Neuronal stem cell (in vitro differentiated cells): ENCODE results near the gene MYO5C.
A peak's percentile ranks its signal among the peaks of the same experiment; 100 is the strongest.

Experiments used
- DNase-seq: peaks from one replicate; pipeline ENCODE4 v3.0.0-alpha.2; 2013; ENCODE audit warnings: low spot score
- H2AFZ ChIP-seq: one replicate; pipeline ENCODE4 v1.6.1; 2013; ENCODE audit warnings: mild to moderate bottlenecking, low read length, inconsistent platforms
- H2AK5ac ChIP-seq: 2 replicates; pipeline ENCODE4 v1.6.1; 2013; ENCODE audit warnings: low read depth, mild to moderate bottlenecking, inconsistent platforms, low read length, moderate library complexity, mixed read lengths
- H2BK120ac ChIP-seq: 2 replicates; pipeline ENCODE4 v1.6.1; 2013; ENCODE audit warnings: low read depth, mild to moderate bottlenecking, inconsistent platforms, low read length, moderate library complexity, mixed read lengths
- H2BK12ac ChIP-seq: one replicate; pipeline ENCODE4 v1.6.1; 2013; ENCODE audit warnings: low read length, inconsistent platforms
- H2BK15ac ChIP-seq: 2 replicates; pipeline ENCODE4 v1.6.1; 2013; ENCODE audit warnings: mild to moderate bottlenecking, low read length, inconsistent platforms, mixed read lengths
- H2BK5ac ChIP-seq: one replicate; pipeline ENCODE4 v1.6.1; 2013; ENCODE audit warnings: inconsistent platforms, mild to moderate bottlenecking, low read length, moderate library complexity
- H3K14ac ChIP-seq: one replicate; pipeline ENCODE4 v1.6.1; 2013; ENCODE audit warnings: low read length, inconsistent platforms
- H3K18ac ChIP-seq: 2 replicates; pipeline ENCODE4 v1.6.1; 2013; ENCODE audit warnings: low read length, inconsistent platforms
- H3K23ac ChIP-seq: 2 replicates; pipeline ENCODE4 v1.6.1; 2013; ENCODE audit warnings: low read depth, mild to moderate bottlenecking, mixed read lengths, low read length, inconsistent platforms; ENCODE audit not compliant: poor library complexity
- H3K27ac ChIP-seq: replicated peaks from 3 replicates; pipeline ENCODE4 v1.5.1; 2013; ENCODE audit warnings: low read length, inconsistent platforms
- H3K27me3 ChIP-seq, 3 experiments: 2 replicates each; pipeline ENCODE4 v1.6.1; 2013; ENCODE audit warnings: low read length in 3 of 3, mild to moderate bottlenecking in 2 of 3, inconsistent platforms in 1 of 3, low read depth in 1 of 3, mixed read lengths in 1 of 3, moderate library complexity in 1 of 3; ENCODE audit not compliant: control insufficient read depth in 3 of 3, insufficient read depth in 3 of 3
- H3K36me3 ChIP-seq, 2 donors: replicated peaks in 1 of 2; 2 replicates each; pipeline ENCODE4 v1.6.1; 2013; ENCODE audit warnings: low read length in 2 of 2; ENCODE audit not compliant: control insufficient read depth in 2 of 2, insufficient read depth in 2 of 2
- H3K4ac ChIP-seq: 2 replicates; pipeline ENCODE4 v1.6.1; 2013; ENCODE audit warnings: inconsistent platforms, mild to moderate bottlenecking, low read length, moderate library complexity
- H3K4me1 ChIP-seq, 2 donors: 1 replicate in 1 of 2; 2 replicates in 1 of 2; pipeline ENCODE4 v1.6.1; 2013; ENCODE audit warnings: low read length in 2 of 2, low read depth in 1 of 2; ENCODE audit not compliant: control insufficient read depth in 2 of 2, insufficient read depth in 1 of 2
- H3K4me2 ChIP-seq: one replicate; pipeline ENCODE4 v1.6.1; 2013; ENCODE audit warnings: mild to moderate bottlenecking, low read length, inconsistent platforms; ENCODE audit not compliant: insufficient read depth, poor library complexity, severe bottlenecking
- H3K4me3 ChIP-seq, 2 donors: 2 replicates each; pipeline ENCODE4 v1.5.1; 2013; ENCODE audit warnings: low read length in 2 of 2, mild to moderate bottlenecking in 2 of 2, inconsistent platforms in 1 of 2, moderate library complexity in 1 of 2
- H3K79me1 ChIP-seq: one replicate; pipeline ENCODE4 v1.6.1; 2013; ENCODE audit warnings: low read depth, mild to moderate bottlenecking, inconsistent platforms, low read length, moderate library complexity
- H3K9ac ChIP-seq: one replicate; pipeline ENCODE4 v1.6.1; 2013; ENCODE audit warnings: mild to moderate bottlenecking, low read depth, low read length, inconsistent platforms; ENCODE audit not compliant: poor library complexity
- H3K9me3 ChIP-seq, 2 donors: replicated peaks in 1 of 2; 2 replicates each; pipeline versions ENCODE3 to v1.6.1; 2013; ENCODE audit warnings: low read length in 2 of 2, mild to moderate bottlenecking in 2 of 2, inconsistent platforms in 1 of 2, low read depth in 1 of 2, mixed read lengths in 1 of 2, moderate library complexity in 1 of 2; ENCODE audit not compliant: control insufficient read depth in 2 of 2, insufficient read depth in 1 of 2
- H4K8ac ChIP-seq: one replicate; pipeline ENCODE4 v1.6.1; 2013; ENCODE audit warnings: low read depth, mild to moderate bottlenecking, inconsistent platforms, low read length, moderate library complexity
- H4K91ac ChIP-seq: one replicate; pipeline ENCODE4 v1.6.1; 2013; ENCODE audit warnings: low read length, low read depth, mild to moderate bottlenecking, inconsistent platforms; ENCODE audit not compliant: poor library complexity
- WGBS, 2 donors: extraction: QIAGEN DNeasy Blood & Tissue Kit; methylation state at CpG; one replicate each; pipeline ENCODE4 v1.1.7; 2013; ENCODE audit warnings: missing lambda C conversion rate in 2 of 2, mixed read lengths in 1 of 2; ENCODE audit not compliant: insufficient read length in 2 of 2, insufficient replicate concordance in 1 of 2; ENCODE audit errors: extremely low coverage in 2 of 2; 5-methylcytosine and 5-hydroxymethylcytosine counted together

MYO5C gene

DNA sequence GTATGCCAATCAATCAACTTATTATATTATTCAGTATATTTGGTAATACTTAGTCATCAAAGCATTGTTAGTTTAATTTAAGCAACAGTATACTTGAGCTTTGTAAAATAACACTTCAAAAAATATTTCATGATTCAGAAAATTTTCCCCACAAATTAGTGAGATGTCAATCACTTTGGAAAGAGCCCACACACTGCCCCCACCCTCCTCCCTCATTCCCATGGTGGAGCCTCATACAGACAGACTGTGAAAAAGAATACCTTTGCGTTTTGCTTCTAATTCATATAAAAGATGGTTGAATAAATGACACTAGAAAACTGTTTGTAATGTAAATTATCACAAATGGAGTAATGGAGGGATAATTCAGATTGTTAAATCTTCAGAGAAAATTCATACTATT, 43.3 kb upstream of the MYO5C start:
- H3K4me3 ChIP-seq, result no peak overlapping the region
- H3K4me2 ChIP-seq, result no peak overlapping the region
- DNase-seq, result no peak
- WGBS, 2 donors, result no CpG with 5 or more reads among the region's 1 CpG
- no peak overlapping the region for H2BK15ac ChIP-seq
- H2BK5ac ChIP-seq, result no peak overlapping the region
- no peak overlapping the region for H3K14ac ChIP-seq
- H3K79me1 ChIP-seq, result no peaks in the 10 kb centered on the region
- no peaks in the 10 kb centered on the region for H3K27me3 ChIP-seq
- peaks cover 0 to 17% of the 10 kb centered on the region in 2 donors for H3K4me1 ChIP-seq
- peaks cover 0 to 22% of the 10 kb centered on the region in 2 donors for H3K36me3 ChIP-seq
- no peak overlapping the region for H3K9ac ChIP-seq
- H3K4ac ChIP-seq, result no peak overlapping the region
- no peak overlapping the region for H3K18ac ChIP-seq
- H2BK12ac ChIP-seq, result no peak overlapping the region
- no peak overlapping the region for H2AFZ ChIP-seq
- H3K9me3 ChIP-seq, result no peaks in the 10 kb centered on the region
- H4K91ac ChIP-seq, result no peak overlapping the region
- no peak overlapping the region for H2AK5ac ChIP-seq
- no peak overlapping the region for H3K23ac ChIP-seq
- no peak overlapping the region for H4K8ac ChIP-seq
- no peak overlapping the region for H2BK120ac ChIP-seq
- H3K27ac ChIP-seq, result no peak overlapping the region

DNA sequence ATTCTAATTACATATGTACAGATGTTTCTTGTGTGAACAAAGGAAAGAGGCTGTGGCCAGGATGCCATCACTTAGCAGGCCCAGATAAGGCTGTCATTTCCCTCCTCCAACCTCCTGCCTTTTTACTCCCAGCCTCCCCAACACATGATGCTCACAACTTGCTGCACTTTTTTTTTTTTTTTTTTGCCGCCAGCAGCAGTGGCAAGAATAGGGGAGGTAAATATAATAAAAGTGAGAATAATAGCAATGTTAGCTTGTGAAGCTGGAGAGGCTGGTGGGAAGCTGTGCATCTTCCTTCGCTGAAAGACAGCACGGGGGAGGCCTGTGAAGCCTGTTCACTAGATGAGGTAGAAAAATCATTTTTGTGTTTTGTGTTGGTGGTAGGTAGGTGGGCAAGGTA, 42.5 kb upstream of the MYO5C start:
- Histone ChIP-seq H3K27ac (no peak overlapping the region), H4K8ac (no peak overlapping the region), H3K4me2 (no peak overlapping the region), H3K14ac (no peak overlapping the region), H3K23ac (no peak overlapping the region), H2AFZ (peak overlapping the region; percentile 53), H4K91ac (no peak overlapping the region), H3K4ac (no peak overlapping the region), H3K4me3 (no peak overlapping the region), H2BK120ac (no peak overlapping the region), H2BK15ac (no peak overlapping the region), H3K9me3 (no peaks in the 10 kb centered on the region), H3K36me3 (peaks cover 0 to 22% of the 10 kb centered on the region in 2 donors), H3K9ac (no peak overlapping the region), H2BK12ac (no peak overlapping the region), H3K79me1 (no peaks in the 10 kb centered on the region), H2BK5ac (no peak overlapping the region), H3K18ac (no peak overlapping the region), H3K27me3 (no peaks in the 10 kb centered on the region), H3K4me1 (peaks cover 0 to 17% of the 10 kb centered on the region in 2 donors), H2AK5ac (no peak overlapping the region)
- no peak for DNase-seq
- no CpG with 5 or more reads among the region's 3 CpGs for WGBS, 2 donors

DNA sequence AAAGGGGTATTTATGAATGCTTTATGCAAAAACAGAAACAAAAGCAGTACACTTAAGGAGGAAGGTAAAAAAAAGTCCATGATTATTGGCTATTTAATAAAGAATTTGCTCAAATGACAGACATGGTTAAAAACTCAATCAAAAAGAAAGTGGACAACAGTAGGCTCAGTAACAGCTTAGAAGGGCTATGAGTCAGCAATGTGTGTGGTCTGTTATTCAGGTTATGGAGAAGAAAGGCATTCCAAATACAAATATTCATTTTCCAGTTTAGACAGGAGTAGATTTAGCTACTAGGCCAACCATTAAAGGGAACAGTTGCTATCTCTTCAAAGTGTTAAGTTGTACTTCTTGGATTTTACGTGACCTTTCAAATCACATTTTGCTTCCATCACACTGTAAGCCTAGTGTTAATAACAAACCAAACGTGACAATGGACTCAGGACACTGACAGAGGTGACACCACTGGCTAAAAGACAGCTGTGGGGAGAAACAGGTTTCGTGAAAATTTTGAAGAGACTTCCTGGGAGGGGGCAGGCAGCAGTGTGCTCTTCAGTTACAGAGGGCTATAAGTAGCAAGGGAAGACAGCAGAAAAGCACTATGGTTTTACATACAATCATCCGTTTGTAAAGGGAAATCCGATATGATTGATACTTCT, 41.7 kb upstream of the MYO5C start:
- H2AK5ac ChIP-seq, result no peak overlapping the region
- WGBS, 2 donors, result no CpG with 5 or more reads among the region's 5 CpGs

DNA sequence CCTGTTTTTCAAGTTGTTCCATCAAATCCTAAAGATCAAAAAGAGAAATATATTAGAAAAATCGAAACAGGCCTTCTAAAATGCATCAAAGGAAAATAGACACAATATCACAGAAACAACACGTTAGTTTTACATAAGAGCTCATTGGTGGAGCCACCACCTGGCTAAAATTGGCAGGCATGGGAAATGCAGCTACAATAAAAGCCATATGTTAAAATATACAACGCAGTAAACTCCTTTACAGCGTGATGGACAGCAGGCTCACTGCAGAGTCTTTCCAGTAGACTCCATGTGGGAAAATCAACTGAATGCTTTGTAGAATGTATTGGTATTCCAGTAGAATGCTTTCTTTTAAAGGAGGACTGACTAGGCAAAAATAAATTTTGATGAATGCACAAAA, 40.9 kb upstream of the MYO5C start:
- Histone ChIP-seq H4K8ac (no peak overlapping the region), H3K4me3 (no peak overlapping the region), H3K4me2 (no peak overlapping the region), H3K27ac (no peak overlapping the region), H3K18ac (no peak overlapping the region), H3K4ac (no peak overlapping the region), H3K9me3 (no peaks in the 10 kb centered on the region), H2AK5ac (no peak overlapping the region), H3K4me1 (peaks cover 0 to 17% of the 10 kb centered on the region in 2 donors), H3K23ac (no peak overlapping the region), H2BK120ac (no peak overlapping the region), H3K14ac (no peak overlapping the region), H3K27me3 (no peaks in the 10 kb centered on the region), H2AFZ (no peak overlapping the region), H2BK12ac (no peak overlapping the region), H3K36me3 (peaks cover 0 to 22% of the 10 kb centered on the region in 2 donors), H2BK5ac (no peak overlapping the region), H2BK15ac (no peak overlapping the region), H4K91ac (no peak overlapping the region), H3K79me1 (no peaks in the 10 kb centered on the region), H3K9ac (no peak overlapping the region)
- no CpG with 5 or more reads among the region's 4 CpGs for WGBS, 2 donors
- no peak for DNase-seq

More for the DNA sequence above, 41.7 kb upstream of the MYO5C start:
- no peak overlapping the region for H3K14ac ChIP-seq
- H3K36me3 ChIP-seq, result peaks cover 0 to 22% of the 10 kb centered on the region in 2 donors
- H2BK5ac ChIP-seq, result no peak overlapping the region
- no peak overlapping the region for H3K4ac ChIP-seq
- no peak overlapping the region for H3K4me2 ChIP-seq
- H3K9ac ChIP-seq, result no peak overlapping the region
- H4K91ac ChIP-seq, result no peak overlapping the region
- H3K79me1 ChIP-seq, result no peaks in the 10 kb centered on the region
- DNase-seq, result no peak
- no peak overlapping the region for H3K23ac ChIP-seq
- no peak overlapping the region for H4K8ac ChIP-seq
- peaks cover 0 to 17% of the 10 kb centered on the region in 2 donors for H3K4me1 ChIP-seq
- H3K27ac ChIP-seq, result no peak overlapping the region
- H2BK12ac ChIP-seq, result no peak overlapping the region
- H3K27me3 ChIP-seq, result no peaks in the 10 kb centered on the region
- H2BK120ac ChIP-seq, result no peak overlapping the region
- no peak overlapping the region for H3K18ac ChIP-seq
- peak overlapping the region; percentile 8 for H2AFZ ChIP-seq
- no peaks in the 10 kb centered on the region for H3K9me3 ChIP-seq
- H3K4me3 ChIP-seq, result no peak overlapping the region
- no peak overlapping the region for H2BK15ac ChIP-seq
